Measurements from ENCODE around the gene NOTCH3. TPM values are rescaled to one million over a fixed set of nuclear protein-coding genes. Genes with fewer than 3 reads are reported as not detected.

NOTCH3 gene
- total RNA-seq, 1 donor = 51.8 TPM

GRCh38 chr19:15248648-15249527, 48.1 kb upstream of the NOTCH3 start:
- Histone ChIP-seq H3K27ac (ENCODE audit: low read depth, low read length) (peak overlapping the region; percentile 100), H3K36me3 (ENCODE audit: insufficient read depth, low read length) (peaks cover 52% of the 10 kb centered on the region), H3K27me3 (ENCODE audit: insufficient read depth, low read length) (no peaks in the 10 kb centered on the region), H2AFZ (ENCODE audit: low read length) (no peak overlapping the region), H4K20me1 (ENCODE audit: insufficient read depth, low read length) (peaks cover 39% of the 10 kb centered on the region), H3K79me2 (ENCODE audit: insufficient read depth, low read length) (peaks cover 59% of the 10 kb centered on the region), H3K9me3 (ENCODE audit: low read depth, low read length) (no peaks in the 10 kb centered on the region), H3K4me2 (ENCODE audit: insufficient read depth, low read length) (peak overlapping the region; percentile 76), H3K4me3 (ENCODE audit: insufficient read depth, low read length) (peak overlapping the region; percentile 52), H3K4me1 (ENCODE audit: insufficient read depth, low read length) (peaks cover 69% of the 10 kb centered on the region)
- peak; percentile 99 for DNase-seq (ENCODE audit: insufficient read length, low spot score, missing footprints)
- TF ChIP-seq CTCF (IDR thresholded peaks at IDR 0.05; ENCODE audit: extremely low read depth, low read depth, low read length) = peak; percentile 11

- Histone ChIP-seq H3K36me3 (ENCODE audit: insufficient read depth, low read length) (peaks cover 50% of the 10 kb centered on the region), H3K4me3 (ENCODE audit: insufficient read depth, low read length) (no peak overlapping the region), H3K4me1 (ENCODE audit: insufficient read depth, low read length) (peaks cover 61% of the 10 kb centered on the region), H3K27me3 (ENCODE audit: insufficient read depth, low read length) (no peaks in the 10 kb centered on the region), H3K9me3 (ENCODE audit: low read depth, low read length) (no peaks in the 10 kb centered on the region), H3K4me2 (ENCODE audit: insufficient read depth, low read length) (no peak overlapping the region), H2AFZ (ENCODE audit: low read length) (no peak overlapping the region), H3K27ac (ENCODE audit: low read depth, low read length) (peak overlapping the region; percentile 100), H3K79me2 (ENCODE audit: insufficient read depth, low read length) (peaks cover 58% of the 10 kb centered on the region), H4K20me1 (ENCODE audit: insufficient read depth, low read length) (peaks cover 33% of the 10 kb centered on the region)
- peak; percentile 85 for DNase-seq (ENCODE audit: insufficient read length, low spot score, missing footprints)
- no peak for TF ChIP-seq CTCF (IDR thresholded peaks at IDR 0.05; ENCODE audit: extremely low read depth, low read depth, low read length)
Measured at GRCh38 chr19:15248106-15248505, 47.3 kb upstream of the NOTCH3 start.

- DNase-seq (ENCODE audit: insufficient read length, low spot score, missing footprints) = peak; percentile 91
- Histone ChIP-seq H3K79me2 (ENCODE audit: insufficient read depth, low read length) (peaks cover 56% of the 10 kb centered on the region), H2AFZ (ENCODE audit: low read length) (no peak overlapping the region), H3K4me3 (ENCODE audit: insufficient read depth, low read length) (no peak overlapping the region), H3K27ac (ENCODE audit: low read depth, low read length) (peak overlapping the region; percentile 100), H3K27me3 (ENCODE audit: insufficient read depth, low read length) (no peaks in the 10 kb centered on the region), H3K9me3 (ENCODE audit: low read depth, low read length) (no peaks in the 10 kb centered on the region), H4K20me1 (ENCODE audit: insufficient read depth, low read length) (peaks cover 25% of the 10 kb centered on the region), H3K4me2 (ENCODE audit: insufficient read depth, low read length) (no peak overlapping the region), H3K4me1 (ENCODE audit: insufficient read depth, low read length) (peaks cover 53% of the 10 kb centered on the region), H3K36me3 (ENCODE audit: insufficient read depth, low read length) (peaks cover 48% of the 10 kb centered on the region)
- TF ChIP-seq CTCF (IDR thresholded peaks at IDR 0.05; ENCODE audit: extremely low read depth, low read depth, low read length) = no peak
Measured at GRCh38 chr19:15247107-15248014, 46.6 kb upstream of the NOTCH3 start.

GRCh38 chr19:15246198-15246481, 45.3 kb upstream of the NOTCH3 start:
- Histone ChIP-seq H3K4me3 (ENCODE audit: insufficient read depth, low read length) (no peak overlapping the region), H3K27me3 (ENCODE audit: insufficient read depth, low read length) (no peaks in the 10 kb centered on the region), H3K79me2 (ENCODE audit: insufficient read depth, low read length) (peaks cover 60% of the 10 kb centered on the region), H3K9me3 (ENCODE audit: low read depth, low read length) (no peaks in the 10 kb centered on the region), H3K36me3 (ENCODE audit: insufficient read depth, low read length) (peaks cover 56% of the 10 kb centered on the region), H4K20me1 (ENCODE audit: insufficient read depth, low read length) (peaks cover 29% of the 10 kb centered on the region), H3K4me2 (ENCODE audit: insufficient read depth, low read length) (no peak overlapping the region), H3K27ac (ENCODE audit: low read depth, low read length) (peak overlapping the region; percentile 100), H3K4me1 (ENCODE audit: insufficient read depth, low read length) (peaks cover 43% of the 10 kb centered on the region), H2AFZ (ENCODE audit: low read length) (no peak overlapping the region)
- DNase-seq (ENCODE audit: insufficient read length, low spot score, missing footprints) = peak; percentile 85
- TF ChIP-seq CTCF (IDR thresholded peaks at IDR 0.05; ENCODE audit: extremely low read depth, low read depth, low read length) = no peak

Data from osteoblast (primary cell).